ENCODE measurements around the gene ZC3H7A.

The ZC3H7A gene

GRCh38 chr16:11740567-11740966 is 56.5 kb downstream of the ZC3H7A start:
- H4K20me1 ChIP-seq (ENCODE audit: insufficient read depth), result no peaks in the 10 kb centered on the region
- no peak overlapping the region for H3K4me3 ChIP-seq (IDR thresholded peaks at IDR 0.05; ENCODE audit: insufficient read depth, low read depth, low read length)

GRCh38 chr16:11738742-11739544 is 58.1 kb downstream of the ZC3H7A start:
- Histone ChIP-seq H3K9ac (no peak overlapping the region; the same call in 1 of the 2 replicates), H3K4me1 (ENCODE audit: low read depth, poor library complexity, severe bottlenecking) (peaks cover 79% of the 10 kb centered on the region)

More at GRCh38 chr16:11740567-11740966, 56.5 kb downstream of the ZC3H7A start:
- Histone ChIP-seq H3K27ac (peak overlapping the region; percentile 73), H3K9ac (peak overlapping the region; percentile 90; the same call in 1 of the 2 replicates), H3K4me2 (peak overlapping the region; percentile 79), H2AFZ (ENCODE audit: low read depth) (no peak overlapping the region), H3K79me2 (ENCODE audit: insufficient read depth, low read depth) (peaks cover 67% of the 10 kb centered on the region), H3K36me3 (ENCODE audit: insufficient read depth) (0 out of 2 replicates have a peak, but pooled peaks cover 2% of the 10 kb centered on the region), H3K27me3 (ENCODE audit: insufficient read depth, low read depth) (no peaks in the 10 kb centered on the region), H3K4me1 (ENCODE audit: low read depth, poor library complexity, severe bottlenecking) (peaks cover 79% of the 10 kb centered on the region)
- TF ChIP-seq CTCF (conservative IDR thresholded peaks at IDR 0.05; ENCODE audit: low read depth, low read length), result no peak

GRCh38 chr16:11737713-11738112 is 59.3 kb downstream of the ZC3H7A start:
- Histone ChIP-seq H3K9ac (no peak overlapping the region), H4K20me1 (ENCODE audit: insufficient read depth) (no peaks in the 10 kb centered on the region), H3K4me3 (IDR thresholded peaks at IDR 0.05; ENCODE audit: insufficient read depth, low read depth, low read length) (no peak overlapping the region), H3K27ac (peak overlapping the region; percentile 1; the same call in 1 of the 2 replicates), H3K4me1 (ENCODE audit: low read depth, poor library complexity, severe bottlenecking) (peaks cover 83% of the 10 kb centered on the region), H2AFZ (ENCODE audit: low read depth) (no peak overlapping the region), H3K27me3 (ENCODE audit: insufficient read depth, low read depth) (no peaks in the 10 kb centered on the region), H3K79me2 (ENCODE audit: insufficient read depth, low read depth) (peaks cover 94% of the 10 kb centered on the region), H3K4me2 (peak overlapping the region; percentile 79), H3K36me3 (ENCODE audit: insufficient read depth) (peaks cover 23% of the 10 kb centered on the region; the same call in 1 of the 2 replicates)
- no peak for TF ChIP-seq CTCF (conservative IDR thresholded peaks at IDR 0.05; ENCODE audit: low read depth, low read length)

More at GRCh38 chr16:11738742-11739544, 58.1 kb downstream of the ZC3H7A start:
- H3K36me3 ChIP-seq (ENCODE audit: insufficient read depth), result peaks cover 13% of the 10 kb centered on the region; the same call in 1 of the 2 replicates
- no peak for TF ChIP-seq CTCF (conservative IDR thresholded peaks at IDR 0.05; ENCODE audit: low read depth, low read length)
- H3K27me3 ChIP-seq (ENCODE audit: insufficient read depth, low read depth), result no peaks in the 10 kb centered on the region
- no peak overlapping the region for H3K4me3 ChIP-seq (IDR thresholded peaks at IDR 0.05; ENCODE audit: insufficient read depth, low read depth, low read length)
- H3K79me2 ChIP-seq (ENCODE audit: insufficient read depth, low read depth), result peaks cover 82% of the 10 kb centered on the region
- peak overlapping the region; percentile 79 for H3K4me2 ChIP-seq
- H4K20me1 ChIP-seq (ENCODE audit: insufficient read depth), result no peaks in the 10 kb centered on the region
- no peak overlapping the region for H2AFZ ChIP-seq (ENCODE audit: low read depth)
- H3K27ac ChIP-seq, result peak overlapping the region; percentile 73; the same call in 1 of the 2 replicates

- Histone ChIP-seq H3K4me2 (peak overlapping the region; percentile 79), H4K20me1 (ENCODE audit: insufficient read depth) (no peaks in the 10 kb centered on the region), H3K27ac (peak overlapping the region; percentile 61), H2AFZ (ENCODE audit: low read depth) (no peak overlapping the region), H3K36me3 (ENCODE audit: insufficient read depth) (peaks cover 31% of the 10 kb centered on the region; the same call in 1 of the 2 replicates), H3K27me3 (ENCODE audit: insufficient read depth, low read depth) (no peaks in the 10 kb centered on the region), H3K9ac (no peak overlapping the region), H3K79me2 (ENCODE audit: insufficient read depth, low read depth) (peaks cover 98% of the 10 kb centered on the region), H3K4me3 (IDR thresholded peaks at IDR 0.05; ENCODE audit: insufficient read depth, low read depth, low read length) (no peak overlapping the region), H3K4me1 (ENCODE audit: low read depth, poor library complexity, severe bottlenecking) (peaks cover 91% of the 10 kb centered on the region)
- no peak for TF ChIP-seq CTCF (conservative IDR thresholded peaks at IDR 0.05; ENCODE audit: low read depth, low read length)
Measured at GRCh38 chr16:11736903-11737302, 60.2 kb downstream of the ZC3H7A start.
